ENCODE measurements around the gene SHANK1.

- TF ChIP-seq CTCF (IDR thresholded peaks at IDR 0.05) (no peak), POLR2A (IDR thresholded peaks at IDR 0.05) (no peak)
These were observed 6.3 kb upstream of the SHANK1 start for GRCh38 chr19:50725911-50726230.
